Measurements from ENCODE around the gene RNF223. TPM values are rescaled to one million over a fixed set of nuclear protein-coding genes. Genes with fewer than 3 reads are reported as not detected.

Gene RNF223
- total RNA-seq, 1 experiment from 2014 or later: 147 TPM

- intact Hi-C loops (cut with micrococcal nuclease): no loop called here
- Histone ChIP-seq H3K79me2 (ENCODE audit: low read length) (no peaks in the 10 kb centered on the region), H3K27ac (ENCODE audit: low read length) (no peak overlapping the region), H3K9me3 (ENCODE audit: low read length) (no peaks in the 10 kb centered on the region), H3K27me3 (ENCODE audit: low read length) (no peaks in the 10 kb centered on the region), H3K4me3 (ENCODE audit: low read length) (no peak overlapping the region), H3K9me2 (replicated peaks; ENCODE audit: low read length) (no peaks in the 10 kb centered on the region), H3F3A (ENCODE audit: low read length, unreplicated experiment) (no peaks in the 10 kb centered on the region), H3K9ac (ENCODE audit: low read length) (no peak overlapping the region), H3K4me2 (ENCODE audit: low read length) (no peak overlapping the region), H3K36me3 (ENCODE audit: low read depth, low read length) (no peaks in the 10 kb centered on the region), H4K20me1 (ENCODE audit: low read length) (no peaks in the 10 kb centered on the region), H2AFZ (ENCODE audit: low read length) (no peak overlapping the region), H3K4me1 (ENCODE audit: insufficient read depth, low read length) (no peaks in the 10 kb centered on the region)
- ATAC-seq: no peak
- ChIA-PET CTCF (no interaction called here), POLR2A (ENCODE audit: unreplicated experiment) (no interaction called here)
- no peak for DNase-seq
- TF ChIP-seq EZH2phosphoT487 (IDR thresholded peaks at IDR 0.05; ENCODE audit: borderline replicate concordance, low read length) (no peak), CTCF (conservative IDR thresholded peaks at IDR 0.05; ENCODE audit: low read depth, low read length) (no peak), EZH2 (IDR thresholded peaks at IDR 0.05; ENCODE audit: low read length, unreplicated experiment) (no peak)
- no TSS peak for BruUV-seq (replicated peaks)
These were observed 12.8 kb upstream of the RNF223 start for GRCh38 chr1:1086911-1087341.

GRCh38 chr1:1085911-1086841 lies 12.1 kb upstream of the RNF223 start:
- H3K27me3 ChIP-seq (ENCODE audit: low read length): no peaks in the 10 kb centered on the region
- no peak overlapping the region for H2AFZ ChIP-seq (ENCODE audit: low read length)
- no peaks in the 10 kb centered on the region for H3K4me1 ChIP-seq (ENCODE audit: insufficient read depth, low read length)
- no peaks in the 10 kb centered on the region for H4K20me1 ChIP-seq (ENCODE audit: low read length)
- no peak overlapping the region for H3K4me2 ChIP-seq (ENCODE audit: low read length)
- no peak overlapping the region for H3K9ac ChIP-seq (ENCODE audit: low read length)
- ATAC-seq (no peak), DNase-seq (no peak)
- no peaks in the 10 kb centered on the region for H3K36me3 ChIP-seq (ENCODE audit: low read depth, low read length)
- BruUV-seq (replicated peaks): no TSS peak
- H3K27ac ChIP-seq (ENCODE audit: low read length): no peak overlapping the region
- H3K79me2 ChIP-seq (ENCODE audit: low read length): no peaks in the 10 kb centered on the region
- H3K9me3 ChIP-seq (ENCODE audit: low read length): no peaks in the 10 kb centered on the region
- no peak overlapping the region for H3K4me3 ChIP-seq (ENCODE audit: low read length)
- intact Hi-C loops (cut with micrococcal nuclease): no loop called here
- no peaks in the 10 kb centered on the region for H3K9me2 ChIP-seq (replicated peaks; ENCODE audit: low read length)
- TF ChIP-seq EZH2phosphoT487 (IDR thresholded peaks at IDR 0.05; ENCODE audit: borderline replicate concordance, low read length) (no peak), EZH2 (IDR thresholded peaks at IDR 0.05; ENCODE audit: low read length, unreplicated experiment) (no peak), CTCF (conservative IDR thresholded peaks at IDR 0.05; ENCODE audit: low read depth, low read length) (no peak)
- H3F3A ChIP-seq (ENCODE audit: low read length, unreplicated experiment): no peaks in the 10 kb centered on the region
- POLR2A ChIA-PET (ENCODE audit: unreplicated experiment): no interaction called here
- CTCF ChIA-PET: no interaction called here

- ChIA-PET CTCF (no interaction called here), POLR2A (ENCODE audit: unreplicated experiment) (no interaction called here)
- no peaks in the 10 kb centered on the region for H3K36me3 ChIP-seq (ENCODE audit: low read depth, low read length)
- no peak overlapping the region for H3K4me3 ChIP-seq (ENCODE audit: low read length)
- no peaks in the 10 kb centered on the region for H3K9me3 ChIP-seq (ENCODE audit: low read length)
- no peaks in the 10 kb centered on the region for H3K9me2 ChIP-seq (replicated peaks; ENCODE audit: low read length)
- no peaks in the 10 kb centered on the region for H3K79me2 ChIP-seq (ENCODE audit: low read length)
- H3K27ac ChIP-seq (ENCODE audit: low read length): no peak overlapping the region
- no peaks in the 10 kb centered on the region for H4K20me1 ChIP-seq (ENCODE audit: low read length)
- intact Hi-C loops (cut with micrococcal nuclease): no loop called here
- H3F3A ChIP-seq (ENCODE audit: low read length, unreplicated experiment): no peaks in the 10 kb centered on the region
- H3K4me2 ChIP-seq (ENCODE audit: low read length): no peak overlapping the region
- H3K9ac ChIP-seq (ENCODE audit: low read length): no peak overlapping the region
- no peaks in the 10 kb centered on the region for H3K27me3 ChIP-seq (ENCODE audit: low read length)
- H2AFZ ChIP-seq (ENCODE audit: low read length): no peak overlapping the region
- ATAC-seq: no peak
- H3K4me1 ChIP-seq (ENCODE audit: insufficient read depth, low read length): peaks cover 2% of the 10 kb centered on the region
- no peak for TF ChIP-seq EZH2 (IDR thresholded peaks at IDR 0.05; ENCODE audit: low read length, unreplicated experiment)
- no peak for TF ChIP-seq EZH2phosphoT487 (IDR thresholded peaks at IDR 0.05; ENCODE audit: borderline replicate concordance, low read length)
- TF ChIP-seq CTCF (conservative IDR thresholded peaks at IDR 0.05; ENCODE audit: low read depth, low read length): no peak
- no peak for DNase-seq
- BruUV-seq (replicated peaks): no TSS peak
These were observed 11.2 kb upstream of the RNF223 start for GRCh38 chr1:1085171-1085841.
